NCI-H1105 treated with DMSO at 0.1 percent for 48 hours (cell line): ENCODE data around the gene KDM4E.
A peak's percentile ranks its signal among the peaks of the same experiment; 100 is the strongest.
"Not testable (repeated sequence)": the region's sequence is repeated elsewhere in the genome, so short reads cannot be mapped to it uniquely, and the experiment has no call there.

Experiments used
- DNase-seq: peaks from one replicate; lab custom pipeline; 2025; lab: John Stamatoyannopoulos, UW

The KDM4E gene

DNA sequence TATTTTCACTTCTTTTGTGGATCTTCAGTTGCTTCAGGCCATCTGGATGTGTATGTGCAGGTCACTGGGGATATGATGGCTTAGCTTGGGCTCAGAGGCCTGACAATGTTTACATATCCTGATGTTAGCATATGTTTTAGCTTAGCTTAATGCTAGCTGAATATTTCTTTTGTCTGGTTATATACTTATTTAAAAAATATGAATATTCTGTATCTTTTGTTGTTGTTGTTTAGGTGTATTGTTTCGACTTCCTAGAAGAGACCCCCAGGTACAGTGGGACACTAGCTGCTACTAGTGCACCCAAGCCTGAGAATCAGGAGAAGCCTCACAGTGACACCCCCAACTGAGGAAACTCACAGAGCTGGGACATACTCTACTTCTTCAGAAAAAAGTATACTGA is at the start of gene KDM4E:
TSS of gene KDM4E (plus strand) at position 301 of the 400 bp plus-strand sequence. CDS start 300 bp downstream, outside the sequence.
- DNase-seq = no peak

DNA sequence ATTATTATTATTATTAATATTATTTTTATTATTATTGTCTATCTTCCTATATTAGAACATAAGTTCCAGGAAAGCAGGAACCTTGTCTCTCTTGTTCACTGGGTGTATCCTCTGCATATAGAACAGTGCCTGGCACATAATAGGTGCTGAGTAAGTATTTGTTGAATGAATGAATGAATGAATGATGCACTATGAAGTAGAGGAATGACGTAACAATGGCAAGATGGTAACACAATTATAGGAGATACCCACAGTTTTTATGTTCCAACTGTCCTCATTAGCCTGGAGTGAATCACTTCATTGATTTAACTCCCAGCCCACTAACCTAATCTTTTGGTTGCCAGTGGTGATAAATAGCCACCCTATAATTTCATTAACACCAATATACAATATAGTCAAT is 49.5 kb upstream of the KDM4E start:
- DNase-seq = no peak

DNA sequence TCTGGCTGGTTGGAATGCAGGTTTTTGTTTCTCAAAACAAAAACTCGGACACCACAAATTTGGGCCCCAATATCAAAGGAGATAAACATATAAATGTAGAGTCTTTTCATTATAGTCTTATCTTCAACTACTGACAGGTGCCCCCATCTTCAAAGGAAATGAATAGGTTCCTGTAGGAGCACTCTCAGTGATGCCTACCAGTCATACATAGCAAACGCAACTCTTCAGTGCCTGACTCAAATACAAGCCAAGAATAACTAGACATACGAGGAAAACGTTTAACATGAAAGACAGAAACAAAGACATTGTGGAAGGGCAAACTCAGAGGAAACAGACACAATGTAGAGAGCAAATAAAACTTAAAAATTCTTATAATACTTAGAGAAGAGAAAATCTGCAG is 37.7 kb upstream of the KDM4E start:
- no peak for DNase-seq

DNA sequence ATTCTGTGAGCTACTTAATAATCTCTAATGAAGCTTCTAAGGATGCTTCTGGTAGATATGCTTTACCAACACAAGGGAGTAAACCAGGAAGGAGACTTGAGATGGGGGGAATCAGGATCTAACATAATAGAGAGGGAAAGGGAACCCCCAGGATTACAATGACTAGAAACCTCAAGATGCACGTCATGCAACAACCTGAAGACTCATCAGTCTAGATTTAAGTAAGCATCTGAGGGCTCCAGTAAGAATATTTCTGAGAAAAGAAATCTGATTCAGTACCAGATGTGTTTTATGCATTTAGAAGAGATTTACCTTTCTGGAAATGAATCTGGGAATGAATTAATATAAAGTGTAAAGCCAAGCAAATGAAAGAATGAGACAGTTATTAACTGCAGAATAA is 36.3 kb upstream of the KDM4E start:
- DNase-seq = no peak

DNA sequence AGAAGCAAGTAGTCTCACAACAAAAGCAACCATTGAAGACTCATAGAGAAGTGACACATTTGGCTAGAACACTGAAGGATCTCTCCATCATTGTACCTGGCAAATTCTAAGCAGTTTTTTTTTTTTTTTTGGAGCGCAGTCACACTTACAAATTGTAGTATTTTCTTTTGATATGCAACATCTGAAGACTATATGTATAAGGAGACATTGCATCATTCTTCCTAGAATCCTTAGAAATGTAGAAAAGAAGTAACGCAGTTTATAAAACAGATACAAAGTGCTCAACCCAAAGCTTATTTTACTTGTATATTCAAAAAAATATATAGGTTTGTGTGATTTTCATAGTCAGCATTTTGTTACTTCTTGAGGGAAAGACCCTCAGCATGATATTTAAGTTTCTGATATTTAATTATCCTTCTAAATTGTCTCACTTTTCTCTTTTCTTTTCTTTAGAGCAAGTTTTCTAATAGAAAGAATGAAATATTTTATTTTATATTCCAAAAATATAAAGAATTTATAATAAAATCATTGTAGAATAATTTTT is 31.6 kb upstream of the KDM4E start:
- DNase-seq = no peak

DNA sequence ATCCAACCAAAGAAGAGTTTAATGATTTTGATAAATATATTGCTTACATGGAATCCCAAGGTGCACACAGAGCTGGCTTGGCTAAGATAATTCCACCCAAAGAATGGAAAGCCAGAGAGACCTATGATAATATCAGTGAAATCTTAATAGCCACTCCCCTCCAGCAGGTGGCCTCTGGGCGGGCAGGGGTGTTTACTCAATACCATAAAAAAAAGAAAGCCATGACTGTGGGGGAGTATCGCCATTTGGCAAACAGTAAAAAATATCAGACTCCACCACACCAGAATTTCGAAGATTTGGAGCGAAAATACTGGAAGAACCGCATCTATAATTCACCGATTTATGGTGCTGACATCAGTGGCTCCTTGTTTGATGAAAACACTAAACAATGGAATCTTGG is 27.6 kb upstream of the KDM4E start:
- DNase-seq = no peak

DNA sequence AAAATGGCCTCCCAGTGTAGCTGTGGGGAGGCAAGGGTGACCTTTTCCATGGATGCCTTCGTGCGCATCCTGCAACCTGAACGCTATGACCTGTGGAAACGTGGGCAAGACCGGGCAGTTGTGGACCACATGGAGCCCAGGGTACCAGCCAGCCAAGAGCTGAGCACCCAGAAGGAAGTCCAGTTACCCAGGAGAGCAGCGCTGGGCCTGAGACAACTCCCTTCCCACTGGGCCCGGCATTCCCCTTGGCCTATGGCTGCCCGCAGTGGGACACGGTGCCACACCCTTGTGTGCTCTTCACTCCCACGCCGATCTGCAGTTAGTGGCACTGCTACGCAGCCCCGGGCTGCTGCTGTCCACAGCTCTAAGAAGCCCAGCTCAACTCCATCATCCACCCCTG is 26.8 kb upstream of the KDM4E start:
- no peak for DNase-seq

DNA sequence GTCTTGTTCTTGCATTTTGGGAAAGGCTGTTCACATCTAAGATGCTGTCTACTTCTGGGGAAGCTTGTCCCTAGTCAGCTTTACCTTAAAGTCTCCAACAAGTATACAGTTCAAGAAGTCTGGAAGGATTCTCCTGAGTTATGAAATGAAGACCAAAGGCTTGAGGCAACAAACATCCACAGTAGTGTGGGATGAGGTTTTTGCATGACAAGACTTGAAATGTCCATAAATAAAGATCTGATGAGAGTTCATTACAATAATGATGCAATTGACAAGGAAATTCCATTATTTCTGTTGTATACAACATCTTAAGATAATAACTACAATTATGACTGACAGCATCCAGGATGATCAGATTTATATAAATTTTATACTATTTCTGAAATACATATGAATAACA is 21.3 kb upstream of the KDM4E start:
- no peak for DNase-seq

DNA sequence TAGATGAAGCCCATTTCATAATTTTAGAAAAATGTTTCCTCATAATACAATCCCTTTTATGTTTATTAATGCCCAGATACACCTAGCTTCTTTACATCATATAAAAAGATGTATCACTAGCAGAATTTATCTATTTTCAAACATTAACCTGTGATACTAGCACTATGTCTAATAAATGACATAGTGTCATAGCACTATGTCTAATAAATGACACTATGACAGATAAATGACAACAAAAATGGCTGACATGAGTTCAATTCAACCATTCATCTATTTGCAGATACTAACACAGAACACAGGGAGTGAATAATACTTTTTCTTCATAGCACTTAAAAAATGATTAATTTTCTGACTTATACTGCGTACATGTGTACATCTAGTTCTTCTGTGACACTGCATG is 19.4 kb upstream of the KDM4E start:
- DNase-seq = no peak

DNA sequence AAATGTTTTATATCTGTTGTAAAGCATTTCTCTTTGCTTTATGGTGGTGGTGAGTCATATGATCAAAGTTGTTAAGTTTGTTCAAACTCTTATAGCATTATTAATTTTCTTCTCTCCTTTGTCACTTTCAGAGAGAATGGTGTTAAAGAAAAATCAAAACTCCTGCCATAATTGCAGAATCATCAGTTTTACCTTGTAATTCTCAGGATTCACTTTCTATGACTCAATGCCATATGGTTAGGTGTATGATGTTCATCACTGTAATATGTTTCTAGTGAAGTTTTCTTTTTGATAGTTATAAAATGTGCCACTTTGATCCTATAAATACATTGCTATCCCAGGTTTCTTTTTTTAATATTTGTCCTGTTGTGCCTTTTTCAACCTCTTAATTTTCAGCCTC is 13.7 kb upstream of the KDM4E start:
- no peak for DNase-seq

DNA sequence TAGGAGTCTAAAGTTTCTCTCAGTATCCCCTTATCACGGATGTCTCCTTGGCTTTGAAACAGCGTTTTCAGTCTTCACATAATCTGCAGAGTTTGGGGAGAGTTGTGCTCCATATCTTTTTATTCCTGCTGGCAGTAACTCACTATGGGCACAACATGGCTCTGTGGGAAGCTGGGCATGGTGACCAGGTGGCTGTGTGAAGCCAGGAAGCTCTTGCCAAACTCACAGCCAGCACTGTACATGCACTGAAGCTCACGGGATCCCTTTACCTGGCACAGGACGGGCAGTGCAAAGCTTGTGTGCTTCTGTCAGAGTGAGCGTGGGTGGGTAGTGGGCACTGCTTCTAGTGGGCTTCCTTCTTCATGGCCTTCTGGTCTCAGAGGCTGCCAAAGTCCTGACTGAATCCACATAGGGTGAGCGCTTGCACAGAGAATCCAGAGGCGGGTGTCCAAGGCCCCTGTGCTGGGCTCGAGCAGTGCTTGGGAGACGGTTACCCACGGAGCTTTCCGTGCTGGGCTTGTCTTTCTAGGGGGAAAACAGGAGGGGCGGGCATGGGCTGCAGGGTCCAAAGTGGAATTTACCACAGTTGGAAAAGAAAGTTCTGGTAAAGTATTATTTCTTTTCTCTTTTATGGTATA is 10.8 kb upstream of the KDM4E start:
- no peak for DNase-seq

DNA sequence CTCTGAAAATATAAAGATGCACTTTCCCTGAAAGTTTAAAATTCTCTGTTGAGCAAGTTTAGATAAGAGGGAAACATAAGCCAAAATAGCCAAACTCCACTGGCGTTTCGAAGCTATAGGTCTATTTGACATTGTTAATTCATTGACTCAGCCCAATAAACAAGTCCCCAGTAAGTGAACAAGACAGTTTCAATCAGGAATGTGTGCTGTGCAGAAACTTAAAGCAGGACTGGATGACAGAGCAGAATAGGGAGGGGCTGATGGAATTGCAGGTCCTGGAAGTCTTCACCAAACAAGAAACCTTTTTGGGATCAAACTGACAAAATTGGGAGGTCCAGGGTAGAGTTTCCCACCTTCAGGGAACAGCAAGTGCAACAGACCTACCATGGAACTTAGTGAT is 8.9 kb upstream of the KDM4E start:
- no peak for DNase-seq

DNA sequence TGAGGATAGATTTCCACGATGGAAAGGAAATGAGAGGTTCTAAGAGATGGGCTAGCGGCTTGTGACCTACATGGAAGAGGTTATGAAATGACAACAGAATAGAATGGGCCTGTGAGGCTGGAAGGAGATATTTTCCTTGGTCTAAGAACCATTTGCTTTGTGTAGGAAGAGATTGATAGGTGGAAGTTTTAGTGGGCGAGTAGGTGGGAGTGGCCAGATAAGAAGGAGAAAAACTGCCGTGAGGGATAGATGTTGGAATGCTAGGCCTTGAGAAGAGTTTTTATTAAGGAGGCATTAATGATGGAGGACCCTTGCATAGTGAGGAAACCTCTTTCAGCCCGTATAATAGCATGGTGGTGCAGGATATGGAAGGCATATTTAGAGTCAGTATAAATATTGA is 3.6 kb upstream of the KDM4E start:
- DNase-seq = not testable (repeated sequence)

DNA sequence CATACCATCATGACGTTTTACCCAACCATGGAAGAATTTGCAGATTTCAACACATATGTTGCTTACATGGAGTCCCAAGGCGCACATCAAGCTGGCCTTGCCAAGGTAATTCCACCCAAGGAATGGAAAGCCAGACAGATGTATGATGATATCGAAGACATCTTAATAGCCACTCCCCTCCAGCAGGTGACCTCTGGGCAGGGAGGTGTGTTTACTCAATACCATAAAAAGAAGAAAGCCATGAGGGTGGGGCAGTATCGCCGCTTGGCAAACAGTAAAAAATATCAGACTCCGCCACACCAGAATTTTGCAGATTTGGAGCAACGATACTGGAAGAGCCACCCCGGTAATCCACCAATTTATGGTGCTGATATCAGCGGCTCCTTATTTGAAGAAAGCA is 536 bp downstream of the KDM4E start:
- not testable (repeated sequence) for DNase-seq

DNA sequence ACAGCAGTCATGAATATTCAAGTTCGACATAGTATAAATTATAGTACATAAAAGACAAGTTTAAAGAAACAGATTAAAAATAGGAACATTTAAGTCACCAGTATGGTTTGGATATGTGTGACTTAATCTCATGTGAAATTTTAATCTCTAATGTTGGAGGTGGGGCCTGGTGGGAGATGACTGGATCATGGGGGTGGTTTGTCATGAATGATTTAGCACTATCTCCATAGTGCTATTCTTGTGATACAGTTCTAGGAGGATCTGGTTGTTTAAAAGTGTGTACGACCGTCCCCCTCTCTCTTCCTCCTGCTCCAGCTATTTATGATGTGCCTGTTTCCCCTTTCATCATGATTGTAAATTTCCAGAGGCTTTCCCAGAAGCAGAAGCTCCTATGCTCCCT is 3.3 kb downstream of the KDM4E start:
- DNase-seq = no peak

DNA sequence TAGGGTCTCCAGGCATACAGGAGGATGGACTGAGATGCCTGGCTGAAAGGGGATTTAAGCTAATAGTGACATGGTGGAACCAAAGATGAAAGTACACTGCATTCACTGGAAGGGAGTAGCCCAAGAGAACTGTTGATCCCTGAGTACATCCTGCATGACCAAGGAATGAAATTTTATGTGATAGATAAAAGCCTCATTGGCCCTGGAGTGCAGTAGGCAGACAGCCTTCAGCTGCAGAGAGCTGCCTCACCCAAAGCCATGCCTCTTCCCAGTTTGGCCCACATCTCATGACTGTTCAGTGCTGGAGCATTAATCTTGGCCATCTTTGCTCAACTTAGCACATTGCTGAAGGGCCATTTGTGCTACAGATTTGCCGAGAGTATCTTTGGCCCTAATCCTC is 8.0 kb downstream of the KDM4E start:
- DNase-seq = no peak

DNA sequence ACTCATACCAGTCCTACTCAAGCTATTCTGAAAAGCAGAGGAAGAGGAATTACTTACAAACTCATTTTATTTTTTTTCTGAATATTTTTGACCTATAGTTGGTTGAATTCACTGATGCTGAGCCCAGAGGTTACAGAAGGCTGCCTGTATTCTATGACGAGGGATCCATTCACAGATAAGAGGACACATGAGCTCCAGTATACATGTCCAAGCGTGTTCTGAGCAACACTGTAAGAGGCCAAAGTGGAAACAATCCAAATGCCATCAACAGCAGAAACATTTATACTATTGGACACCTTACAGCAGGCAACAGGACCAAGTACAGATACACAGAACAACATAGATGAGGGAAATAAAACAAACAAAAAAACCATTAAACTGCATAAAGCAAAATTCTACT is 10.3 kb downstream of the KDM4E start:
- peak; percentile 84 for DNase-seq

DNA sequence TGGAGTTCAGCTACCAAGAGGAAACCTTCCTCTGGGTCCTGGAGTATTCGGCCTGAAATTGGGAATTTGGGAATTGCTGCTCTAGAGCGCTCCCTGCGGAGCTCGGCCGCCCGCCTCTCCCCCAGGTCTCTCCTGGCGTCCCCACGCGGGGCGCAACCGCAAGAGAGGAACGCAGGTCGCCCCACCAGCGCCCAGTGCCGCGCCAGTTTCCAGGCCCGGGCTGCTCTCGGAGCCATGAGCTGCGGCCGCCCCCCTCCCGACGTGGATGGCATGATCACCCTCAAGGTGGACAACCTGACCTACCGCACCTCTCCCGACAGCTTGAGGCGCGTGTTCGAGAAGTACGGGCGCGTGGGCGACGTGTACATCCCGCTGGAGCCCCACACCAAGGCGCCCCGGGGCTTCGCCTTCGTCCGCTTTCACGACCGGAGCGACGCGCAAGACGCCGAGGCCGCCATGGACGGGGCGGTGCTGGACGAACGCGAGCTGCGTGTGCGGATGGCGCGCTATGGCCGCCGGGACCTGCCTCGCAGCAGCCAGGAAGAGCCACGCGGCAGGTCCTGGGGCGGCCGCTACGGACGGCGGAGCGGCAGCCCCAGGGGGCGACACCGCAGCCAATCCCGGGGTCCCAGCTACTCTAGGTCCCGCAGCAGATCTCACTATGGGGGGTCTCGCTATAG is 12.4 kb downstream of the KDM4E start:
- DNase-seq = not testable (repeated sequence)

DNA sequence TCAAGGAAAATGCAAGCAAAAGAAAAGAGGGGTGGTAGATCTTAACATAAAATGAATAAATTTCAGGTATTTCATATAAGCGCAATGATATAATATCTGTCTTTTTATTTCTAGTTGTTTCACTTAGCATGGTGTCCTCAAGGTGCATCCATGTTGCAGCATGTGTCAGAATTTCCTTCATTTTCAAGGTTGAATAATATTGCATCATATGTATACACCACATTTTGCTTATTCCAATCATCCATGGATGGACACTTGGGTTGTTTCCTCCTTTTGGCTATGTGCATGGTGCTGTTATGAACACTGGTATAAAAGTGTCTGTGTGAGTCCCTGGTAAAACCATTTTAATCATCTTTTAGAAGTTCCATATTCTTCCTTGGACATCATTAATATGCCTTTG is 17.2 kb downstream of the KDM4E start:
- no peak for DNase-seq

DNA sequence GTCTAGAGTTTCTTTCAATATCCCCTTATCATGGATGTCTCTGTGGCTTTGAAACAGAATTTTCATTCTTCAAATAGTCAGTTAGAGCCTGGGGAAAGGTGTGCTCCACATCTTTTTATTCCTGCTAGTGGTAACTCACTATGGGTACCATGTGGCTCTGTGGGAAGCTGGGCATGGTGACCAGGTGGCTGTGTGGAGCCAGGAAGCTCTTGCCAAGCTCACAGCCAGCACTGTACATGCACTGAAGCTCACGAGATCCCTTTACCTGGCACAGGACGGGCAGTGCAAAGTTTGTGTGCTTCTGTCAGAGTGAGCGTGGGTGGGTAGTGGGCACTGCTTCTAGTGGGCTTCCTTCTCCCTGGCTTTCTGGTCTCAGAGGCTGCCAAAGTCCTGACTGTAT is 17.8 kb downstream of the KDM4E start:
- no peak for DNase-seq

DNA sequence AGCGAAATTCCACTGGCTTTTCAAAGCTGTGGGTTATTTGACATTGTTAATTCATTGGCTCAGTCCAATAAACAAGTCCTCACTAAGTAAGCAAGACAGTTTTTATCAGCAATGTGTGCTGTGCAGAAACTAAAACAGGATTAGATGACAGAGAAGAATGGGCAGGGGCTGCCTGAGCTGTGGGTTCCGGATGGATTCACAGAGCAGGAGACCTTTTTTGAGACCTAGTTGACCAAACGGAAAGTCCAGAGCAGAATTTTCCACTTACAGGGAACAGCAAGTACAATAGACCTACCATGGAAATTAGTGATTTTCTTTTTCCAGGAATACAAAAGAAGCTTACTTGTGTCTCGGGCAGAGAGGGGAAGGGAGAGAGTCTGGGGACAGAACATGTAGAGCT is 19.0 kb downstream of the KDM4E start:
- DNase-seq = no peak

DNA sequence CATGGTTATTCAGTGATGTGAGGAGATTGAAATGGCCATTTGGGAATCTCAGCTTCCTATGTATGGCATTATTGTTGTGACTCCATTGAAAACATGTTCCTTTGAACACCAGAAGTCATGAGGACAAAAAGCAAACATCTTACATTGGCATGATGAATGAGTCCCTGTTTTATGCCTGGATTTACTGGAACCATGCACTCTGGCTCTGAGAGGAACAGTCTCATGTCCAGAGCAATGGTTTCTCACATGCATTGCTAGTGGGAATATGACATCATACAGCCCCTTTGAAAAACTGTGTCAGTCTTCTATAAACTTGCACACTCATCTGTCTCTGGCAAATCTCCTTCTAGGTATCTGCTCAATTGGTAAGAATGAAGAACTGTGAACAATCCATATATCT is 20.8 kb downstream of the KDM4E start:
- DNase-seq = no peak

DNA sequence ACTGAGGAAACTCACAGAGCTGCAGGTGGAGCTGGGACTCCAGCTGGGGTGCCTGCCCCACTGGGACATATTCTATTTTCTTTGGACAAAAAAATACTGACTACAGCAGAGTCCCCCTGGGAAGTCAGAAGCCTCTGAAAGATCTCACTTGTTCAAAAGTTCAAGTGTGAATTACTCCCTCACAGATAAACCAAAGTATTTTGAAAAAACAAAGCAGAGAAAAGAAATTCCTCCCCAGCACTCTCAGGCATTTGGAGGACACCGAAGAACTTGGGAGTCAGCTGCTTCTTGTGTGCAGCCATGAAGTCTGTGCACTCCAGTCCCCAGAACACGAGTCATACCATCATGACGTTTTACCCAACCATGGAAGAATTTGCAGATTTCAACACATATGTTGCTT is 24.1 kb downstream of the KDM4E start, which contains the start of gene KDM4F:
TSS of gene KDM4F (plus strand) at position 301 of the 400 bp plus-strand sequence.
- not testable (repeated sequence) for DNase-seq
